Measurements from ENCODE around the gene ADAMTSL5.
"Not testable (repeated sequence)": the region's sequence is repeated elsewhere in the genome, so short reads cannot be mapped to it uniquely, and the experiment has no call there.

Gene ADAMTSL5, protein sequence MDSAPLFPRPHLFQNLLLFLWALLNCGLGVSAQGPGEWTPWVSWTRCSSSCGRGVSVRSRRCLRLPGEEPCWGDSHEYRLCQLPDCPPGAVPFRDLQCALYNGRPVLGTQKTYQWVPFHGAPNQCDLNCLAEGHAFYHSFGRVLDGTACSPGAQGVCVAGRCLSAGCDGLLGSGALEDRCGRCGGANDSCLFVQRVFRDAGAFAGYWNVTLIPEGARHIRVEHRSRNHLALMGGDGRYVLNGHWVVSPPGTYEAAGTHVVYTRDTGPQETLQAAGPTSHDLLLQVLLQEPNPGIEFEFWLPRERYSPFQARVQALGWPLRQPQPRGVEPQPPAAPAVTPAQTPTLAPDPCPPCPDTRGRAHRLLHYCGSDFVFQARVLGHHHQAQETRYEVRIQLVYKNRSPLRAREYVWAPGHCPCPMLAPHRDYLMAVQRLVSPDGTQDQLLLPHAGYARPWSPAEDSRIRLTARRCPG

DNA sequence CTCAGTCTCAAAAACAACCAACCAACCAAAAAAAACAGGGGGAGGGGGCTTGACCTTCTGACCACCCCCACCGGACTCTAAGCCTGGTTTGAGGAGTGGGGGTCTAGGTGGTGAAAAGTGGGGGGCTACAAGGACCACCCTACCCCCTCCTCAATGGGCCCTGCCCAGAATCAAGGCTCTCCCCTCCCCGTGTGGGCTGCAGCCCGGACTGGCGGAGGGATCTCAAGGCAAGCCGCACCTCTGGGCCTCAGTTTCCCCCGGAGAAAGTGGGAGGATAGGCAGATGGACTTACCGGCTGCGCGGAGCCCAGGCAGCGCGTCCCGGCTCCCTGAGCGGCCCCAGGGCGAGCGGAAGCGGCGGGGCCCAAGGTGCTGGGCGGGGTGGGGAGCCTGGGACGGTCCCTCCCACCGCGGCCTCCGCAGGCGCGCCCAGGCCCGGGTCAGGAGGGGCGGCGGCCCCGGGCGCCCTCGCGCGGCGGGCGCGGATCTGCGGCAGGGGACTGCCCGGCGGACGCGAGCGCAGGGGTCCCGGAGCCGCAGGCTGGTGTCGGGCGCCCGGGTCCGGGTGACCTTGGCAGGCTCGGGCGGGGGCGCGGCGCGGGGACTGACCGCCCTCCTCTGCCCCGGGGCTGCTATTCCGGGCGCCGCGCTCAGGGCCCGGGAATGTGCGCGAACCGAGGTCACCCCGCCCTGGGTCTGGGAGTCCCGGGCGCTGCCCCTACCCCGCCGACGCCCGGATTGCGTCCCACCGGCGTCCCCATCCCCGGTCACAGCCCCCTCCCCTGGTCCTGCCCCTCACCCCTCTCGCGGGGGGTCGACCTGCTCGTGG, at the start of gene ADAMTSL5:
Gene ADAMTSL5 (minus strand): TSS at position 349 of the 828 bp plus-strand sequence. CDS start 2,076 bp downstream, outside the sequence.
- no peak for DNase-seq

DNA sequence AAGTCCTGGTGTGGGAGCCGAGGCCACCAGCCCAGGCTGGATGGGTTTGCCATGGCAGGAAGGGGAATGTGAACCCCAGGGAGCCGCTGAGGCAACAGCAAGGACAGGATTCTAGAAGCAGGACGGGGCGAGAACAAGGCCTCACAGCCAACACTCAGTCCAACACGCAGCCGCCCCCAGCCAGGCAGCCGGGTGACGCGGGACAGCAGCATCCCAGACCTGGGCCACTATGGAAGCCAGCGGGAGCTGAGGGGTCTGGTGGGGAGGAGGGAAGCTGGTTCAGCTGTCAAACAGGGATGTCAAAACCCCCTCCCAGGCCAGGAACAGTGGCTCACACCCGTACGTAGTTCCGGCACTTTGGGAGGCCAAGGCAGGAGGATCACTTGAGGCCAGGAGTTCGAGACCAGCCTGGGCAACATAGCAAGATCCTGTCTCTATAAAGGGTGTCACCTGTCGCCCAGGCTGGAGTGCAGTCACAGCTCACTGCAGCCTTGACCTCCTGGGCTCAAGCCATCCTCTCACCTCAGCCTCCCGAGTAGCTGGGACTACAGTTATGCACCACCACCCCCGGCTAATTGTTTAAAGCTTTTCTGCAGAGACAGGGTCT, 48.5 kb upstream of the ADAMTSL5 start:
- no peak for DNase-seq

DNA sequence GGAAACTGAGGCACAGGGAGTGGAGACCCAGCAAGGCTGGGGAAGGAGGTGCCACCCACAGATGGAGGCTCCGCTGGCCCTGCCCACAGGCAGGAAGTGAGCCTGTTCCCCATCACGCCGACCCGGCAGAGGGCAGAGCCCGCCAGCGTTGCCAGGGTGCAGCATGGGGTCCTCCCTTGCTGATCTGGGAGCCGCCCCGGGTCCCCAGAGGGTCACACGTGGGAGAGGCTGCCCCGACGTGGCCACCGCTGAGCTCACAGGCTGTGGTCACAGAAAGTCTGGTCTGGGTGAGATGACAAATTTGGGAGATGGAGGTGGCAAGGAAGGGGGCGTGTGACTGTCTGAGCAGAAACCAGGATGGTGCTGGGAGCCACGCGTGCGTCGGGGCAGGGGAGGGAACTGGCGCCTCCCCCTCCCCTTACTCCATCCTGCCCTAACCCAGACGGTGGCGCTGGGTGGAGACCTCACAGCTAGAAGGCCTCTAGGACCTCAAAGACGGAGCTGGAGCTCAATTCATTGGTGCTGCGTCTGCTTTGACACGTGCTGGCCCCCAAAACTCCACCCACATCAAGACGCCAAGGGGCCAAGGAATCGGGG, 47.6 kb upstream of the ADAMTSL5 start:
- no peak for DNase-seq

DNA sequence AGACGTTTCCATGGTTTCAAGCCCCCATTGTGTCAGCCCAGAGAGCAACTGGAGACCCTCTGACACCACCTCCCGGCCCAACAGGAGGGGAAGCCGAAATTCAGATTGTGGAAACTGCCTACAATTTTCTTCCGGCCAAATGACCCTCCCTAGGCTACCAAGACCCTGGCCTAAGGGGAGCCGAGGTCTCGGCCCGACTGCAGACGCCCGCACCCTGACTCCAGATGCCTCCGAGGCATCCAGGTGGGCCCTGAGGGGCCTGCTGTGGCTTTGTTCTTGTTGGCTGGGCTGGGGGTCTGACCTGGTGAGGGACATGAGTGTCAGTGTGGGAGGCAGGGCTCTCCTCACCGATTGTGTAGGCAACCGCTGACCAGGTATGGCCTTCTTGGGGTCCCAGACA, 45.7 kb upstream of the ADAMTSL5 start:
- DNase-seq, result no peak

DNA sequence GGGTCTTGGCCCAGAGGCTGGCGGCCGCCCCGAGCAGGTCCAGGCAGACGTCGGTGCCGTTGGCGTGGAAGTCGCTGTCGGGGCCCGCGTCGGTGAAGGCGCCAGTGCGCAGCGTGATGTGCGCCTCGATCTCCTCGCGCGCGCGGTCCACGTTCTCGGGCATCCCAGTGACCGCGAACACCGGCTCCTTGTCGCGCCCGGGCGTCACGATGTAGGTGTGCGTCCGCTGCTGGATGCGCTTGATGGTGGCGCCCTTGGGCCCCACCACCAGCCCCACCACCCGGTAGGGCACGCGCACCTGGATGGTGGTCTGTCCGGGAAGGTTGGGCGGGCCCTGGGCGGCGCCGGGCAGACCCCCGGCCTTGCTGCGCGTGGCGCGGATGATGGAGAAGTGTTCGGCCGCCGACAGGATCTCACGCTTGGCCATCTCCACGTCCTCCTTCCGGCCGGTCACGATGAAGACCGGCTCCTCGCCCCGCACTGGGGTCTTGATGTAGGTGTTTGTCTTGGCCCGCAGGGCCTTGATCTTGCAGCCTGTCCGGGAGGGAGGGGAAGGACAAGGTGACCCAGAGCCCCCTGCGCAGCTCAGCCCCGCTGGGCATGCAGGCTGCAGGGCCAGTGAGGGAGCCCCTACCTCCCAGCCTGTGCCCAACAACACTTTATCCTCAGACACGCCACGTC, 43.7 kb upstream of the ADAMTSL5 start:
- DNase-seq, result no peak

DNA sequence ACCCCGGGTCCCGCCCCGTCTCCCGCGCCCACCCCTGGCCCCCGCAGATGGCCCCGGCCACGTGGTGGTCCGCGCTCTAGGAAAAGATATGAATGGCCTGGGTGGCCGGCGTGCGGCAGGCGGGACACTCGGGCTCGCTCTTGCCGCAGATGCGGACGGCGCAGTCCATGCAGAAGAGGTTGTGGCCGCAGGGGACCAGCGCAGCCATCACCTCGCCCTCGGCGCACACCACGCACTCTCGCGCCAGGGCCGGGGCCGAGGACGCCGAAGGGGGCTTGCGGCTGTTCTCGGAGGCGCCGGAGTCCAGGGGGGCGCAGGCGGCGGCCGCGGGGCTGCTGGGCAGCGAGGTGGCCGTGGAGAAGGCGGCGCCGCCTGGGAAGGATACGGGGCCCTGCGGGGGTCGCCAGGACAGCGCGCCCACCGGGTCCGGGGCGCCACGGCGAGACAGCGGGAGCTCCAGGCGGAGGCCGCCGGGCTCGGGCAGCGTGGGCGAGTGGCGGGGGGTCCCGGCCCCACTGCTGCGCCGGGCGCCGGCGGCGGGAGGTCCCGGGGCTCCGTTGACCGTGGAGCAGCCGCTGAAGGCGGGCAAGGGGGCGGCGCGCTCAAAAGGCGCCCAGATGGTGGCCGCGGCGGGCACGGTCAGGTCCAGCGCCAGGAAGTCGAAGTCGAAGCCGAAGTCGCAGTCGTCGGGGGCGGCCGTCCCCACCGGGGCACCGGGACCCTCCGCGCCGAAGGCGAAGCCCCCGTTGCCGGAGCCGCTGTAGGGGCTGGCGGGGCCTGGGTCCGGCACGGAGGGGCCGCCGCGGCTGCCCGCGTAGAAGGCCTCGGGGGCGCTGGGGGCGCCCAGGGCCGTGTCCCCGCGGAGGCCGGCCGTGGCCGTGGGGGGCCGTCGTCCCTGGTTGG, 42.9 kb upstream of the ADAMTSL5 start:
- no peak for DNase-seq

DNA sequence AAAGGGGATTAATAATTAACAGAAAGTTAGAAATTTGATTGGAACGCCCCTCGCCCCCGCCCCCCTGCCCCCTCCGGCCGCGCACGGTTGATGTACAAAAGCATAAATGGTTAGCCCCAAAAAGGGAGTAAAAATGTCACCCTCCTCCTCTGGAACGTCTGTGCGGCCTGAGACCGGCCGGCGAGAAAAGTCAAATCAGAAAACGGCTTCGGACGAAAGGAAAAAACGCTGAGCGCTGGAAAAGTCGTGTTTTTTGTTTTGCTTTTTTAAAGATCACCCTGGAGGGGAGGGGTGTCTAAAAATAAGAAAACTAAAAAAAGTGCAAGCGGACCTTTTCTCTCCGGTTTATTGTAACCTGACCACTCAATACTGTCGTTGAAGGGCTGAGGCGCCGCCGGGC, 42.1 kb upstream of the ADAMTSL5 start:
- DNase-seq, result no peak

DNA sequence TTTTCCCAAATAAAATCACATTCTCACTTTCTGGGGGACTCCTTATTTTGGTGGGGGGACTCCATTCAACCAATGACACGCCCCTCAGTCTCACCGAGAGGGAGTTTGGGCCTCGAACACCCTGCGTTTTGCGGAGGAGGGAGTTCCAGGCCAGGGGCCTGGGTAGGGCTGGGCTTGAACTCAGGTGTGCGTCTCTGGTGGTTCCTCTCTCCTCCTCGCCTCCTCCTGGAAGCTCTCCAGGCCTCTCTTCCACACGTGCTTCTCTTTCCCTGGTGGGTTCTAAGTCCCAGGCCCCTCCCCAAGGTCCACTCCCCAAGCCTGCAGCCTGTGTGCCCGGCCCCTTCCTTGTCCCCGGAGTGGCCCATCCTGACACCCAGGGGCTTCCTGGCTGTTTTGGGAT, 40.6 kb upstream of the ADAMTSL5 start:
- no peak for DNase-seq

DNA sequence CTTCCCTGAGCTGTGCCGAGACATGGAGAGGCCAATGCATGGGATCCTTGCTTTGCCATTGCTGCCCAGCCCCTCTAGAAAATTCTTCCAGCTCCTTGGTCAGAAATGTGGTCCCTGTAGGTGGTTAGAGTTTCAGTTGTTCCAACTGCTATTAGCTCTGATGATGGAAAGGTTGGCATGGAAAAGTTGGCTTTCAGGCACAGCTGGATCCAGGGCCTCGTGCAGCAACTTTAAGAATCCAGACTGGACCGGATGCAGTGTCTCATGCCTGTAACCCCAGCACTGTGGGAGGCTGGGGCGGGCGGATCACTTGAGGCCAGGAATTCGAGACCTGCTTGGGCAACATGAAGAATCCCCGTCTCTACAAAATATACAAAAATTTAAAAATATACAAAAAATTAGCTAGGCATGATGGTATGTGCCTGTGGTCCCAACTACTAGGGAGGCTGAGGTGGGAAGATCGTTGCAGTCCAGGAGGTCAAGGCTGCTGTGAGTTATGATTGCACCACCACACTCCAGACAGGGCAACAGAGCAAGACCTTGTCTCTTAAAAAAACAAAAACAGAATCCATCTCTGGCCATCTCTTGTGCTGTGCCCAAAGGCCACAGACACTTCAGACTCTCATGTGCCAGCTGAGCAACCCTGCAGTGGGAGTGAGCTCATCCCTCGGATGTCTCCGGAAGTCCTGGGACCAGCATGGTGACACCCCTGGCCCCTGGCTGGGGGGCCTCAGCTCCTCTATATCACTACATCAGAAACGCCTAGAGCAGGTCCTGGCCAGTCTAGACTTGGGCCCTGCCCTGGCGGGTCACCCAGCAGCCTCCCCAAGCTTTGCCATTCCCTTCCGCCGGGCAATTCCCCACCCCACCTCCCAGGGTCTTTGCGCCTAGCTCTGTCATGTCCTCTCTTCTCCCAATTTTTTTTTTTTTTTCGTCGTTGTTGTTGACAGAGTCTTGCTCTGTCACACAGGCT, 38.5 kb upstream of the ADAMTSL5 start:
- DNase-seq, result no peak

DNA sequence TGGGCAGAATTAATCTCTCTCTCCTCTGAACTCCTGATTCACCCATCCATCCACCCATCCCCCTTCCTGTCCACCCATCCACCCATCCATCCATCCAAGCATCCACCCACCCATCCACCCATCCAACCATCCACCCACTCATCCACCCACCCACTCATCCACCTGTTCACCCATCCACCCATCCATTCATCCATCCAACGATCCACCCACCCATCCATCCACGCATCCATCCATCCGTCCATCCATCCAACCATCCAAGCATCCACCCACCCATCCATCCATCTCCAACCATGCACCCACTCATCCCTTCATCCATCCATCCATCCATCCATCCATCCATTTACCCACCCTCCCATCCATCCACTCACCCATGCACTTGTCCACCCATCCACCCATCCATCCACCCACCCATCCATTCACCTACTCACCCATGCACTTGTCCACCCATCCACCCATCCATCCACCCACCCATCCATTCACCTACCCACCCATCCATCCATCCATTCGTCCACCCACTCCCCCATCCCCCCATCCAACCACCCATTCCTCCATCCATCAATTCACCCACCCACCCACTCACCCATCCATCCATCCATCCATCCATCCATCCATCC, 36.6 kb upstream of the ADAMTSL5 start:
- no peak for DNase-seq

DNA sequence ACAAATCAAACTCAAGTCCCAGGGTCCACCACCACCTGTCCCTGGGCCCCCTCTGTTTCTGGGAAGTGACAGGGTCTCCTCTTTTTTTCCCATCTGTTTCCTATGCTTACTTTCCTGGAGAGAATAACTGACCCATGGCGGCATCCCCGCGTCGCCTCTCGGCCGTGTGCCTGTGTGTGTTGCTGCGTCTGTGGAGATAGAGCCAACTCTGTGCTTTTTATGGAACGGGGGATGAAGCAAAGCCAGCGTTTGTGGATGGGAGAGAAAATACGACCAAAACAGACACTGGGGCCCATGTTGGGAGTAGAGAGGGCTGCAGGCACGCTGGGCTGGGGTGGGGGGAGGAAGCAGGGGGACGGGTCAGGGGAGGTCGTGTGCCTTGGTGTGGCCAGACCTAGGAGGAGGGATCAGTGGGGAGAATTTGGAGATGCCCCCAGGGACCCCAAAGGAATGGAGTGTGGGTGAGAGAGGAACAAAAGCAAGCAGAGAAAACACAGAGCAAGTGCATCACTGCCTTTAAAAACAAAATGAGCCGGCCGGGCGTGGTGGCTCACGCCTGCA, 27.6 kb upstream of the ADAMTSL5 start:
- no peak for DNase-seq

DNA sequence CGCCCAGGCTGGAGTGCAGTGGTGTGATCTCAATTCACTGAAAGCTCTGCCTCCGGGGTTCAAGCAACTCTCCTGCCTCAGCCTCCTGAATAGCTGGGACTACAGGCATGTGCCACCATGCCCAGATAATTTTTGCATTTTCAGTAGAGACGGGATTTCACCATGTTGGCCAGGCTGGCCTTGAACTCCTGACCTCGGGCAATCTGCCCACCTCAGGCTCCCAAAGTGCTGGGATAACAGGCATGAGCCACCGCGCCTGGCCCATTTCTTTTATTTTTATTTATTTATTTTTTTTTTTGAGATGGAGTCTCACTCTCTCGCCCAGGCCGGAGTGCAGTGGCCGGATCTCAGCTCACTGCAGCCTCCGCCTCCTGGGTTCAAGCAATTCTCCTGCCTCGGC, 26.9 kb upstream of the ADAMTSL5 start:
- not testable (repeated sequence) for DNase-seq

DNA sequence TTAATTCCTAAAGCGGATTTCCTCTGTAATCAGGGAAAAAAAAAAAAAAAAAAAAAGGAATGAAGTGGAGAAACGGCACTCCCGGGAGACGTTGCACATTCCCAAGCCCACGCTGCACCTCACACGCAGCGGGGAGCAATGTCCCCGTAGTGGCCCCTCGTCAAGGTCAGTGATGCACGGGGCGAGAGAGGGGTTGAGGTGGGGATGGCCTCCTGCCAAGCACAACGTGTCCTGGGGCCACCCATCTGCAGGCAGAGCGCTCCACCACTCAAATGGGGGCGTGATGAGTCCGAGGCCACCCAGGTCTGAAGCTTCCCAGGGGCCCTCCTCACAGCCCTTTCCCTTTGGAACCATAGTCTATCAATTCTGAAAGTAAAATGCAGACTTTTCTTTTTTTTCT, 26.2 kb upstream of the ADAMTSL5 start:
- no peak for DNase-seq

DNA sequence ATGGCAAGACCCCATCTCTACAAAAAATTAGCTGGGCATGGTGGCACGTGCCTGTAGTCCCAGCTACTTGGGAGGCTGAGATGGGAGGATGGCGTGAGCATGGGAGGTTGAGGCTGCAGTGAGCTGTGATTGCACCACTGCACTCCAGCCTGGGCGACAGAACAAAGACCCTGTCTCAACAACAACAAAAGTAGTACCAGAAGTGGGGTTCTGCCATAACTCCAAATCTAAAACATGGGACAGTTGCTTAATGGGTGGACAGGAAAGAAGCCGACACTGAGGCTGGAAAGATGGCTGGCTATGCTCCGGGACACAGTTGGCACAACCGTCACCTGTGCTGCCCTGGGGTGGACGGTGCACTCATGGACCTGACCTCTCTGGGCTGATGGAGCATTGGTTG, 22.9 kb upstream of the ADAMTSL5 start:
- not testable (repeated sequence) for DNase-seq

DNA sequence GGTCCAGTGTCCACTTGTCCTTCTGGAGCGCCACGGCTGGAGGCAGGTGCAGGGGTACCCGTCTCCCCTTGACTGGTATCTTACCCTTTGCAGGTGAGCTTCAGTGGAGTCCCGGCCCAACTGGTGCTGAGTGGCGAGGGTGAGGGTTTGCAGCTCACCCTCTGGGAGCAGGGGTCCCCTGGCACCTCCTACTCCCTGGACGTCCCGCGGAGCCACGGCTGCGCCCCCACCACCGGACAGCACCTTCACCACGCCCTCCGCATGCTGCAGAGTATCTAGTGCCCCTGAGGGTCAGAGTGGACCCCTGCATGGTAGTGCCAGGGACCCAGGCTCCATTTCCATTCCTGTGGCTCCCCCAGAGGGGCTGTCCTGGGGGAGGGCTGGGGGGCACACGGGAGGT, 22.2 kb upstream of the ADAMTSL5 start:
- no peak for DNase-seq

DNA sequence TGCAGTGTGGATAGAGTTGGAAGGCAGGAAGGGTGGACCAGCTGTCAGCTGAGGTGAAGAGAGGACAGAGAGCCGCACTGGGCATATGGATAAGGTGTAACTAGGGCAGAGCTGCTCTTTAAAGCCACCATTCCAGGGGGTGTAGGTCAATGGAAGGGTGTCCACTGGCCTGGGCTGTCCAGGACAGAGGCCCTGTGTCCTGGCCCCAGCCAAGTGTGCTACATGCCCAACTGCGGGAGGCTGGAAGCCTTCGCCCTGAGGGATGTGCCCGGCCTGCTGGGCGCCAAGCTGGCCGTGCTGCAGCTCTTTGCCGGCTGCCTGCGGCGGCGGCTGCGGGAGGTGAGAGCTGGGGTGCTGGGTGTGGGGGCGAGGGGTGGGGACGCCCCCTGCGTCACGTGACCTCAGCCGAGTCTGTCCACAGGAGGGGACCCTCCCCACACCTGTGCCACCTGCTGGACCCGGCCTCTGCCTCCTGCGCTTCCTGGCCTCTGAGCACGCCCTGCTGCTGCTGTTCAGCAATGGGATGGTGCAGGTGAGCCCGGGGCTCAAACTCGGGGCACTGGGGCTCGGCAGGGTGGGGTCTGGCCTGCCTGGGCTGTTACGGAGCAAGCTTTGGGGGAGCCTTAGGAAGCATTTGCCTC, 20.8 kb upstream of the ADAMTSL5 start:
- no peak for DNase-seq

DNA sequence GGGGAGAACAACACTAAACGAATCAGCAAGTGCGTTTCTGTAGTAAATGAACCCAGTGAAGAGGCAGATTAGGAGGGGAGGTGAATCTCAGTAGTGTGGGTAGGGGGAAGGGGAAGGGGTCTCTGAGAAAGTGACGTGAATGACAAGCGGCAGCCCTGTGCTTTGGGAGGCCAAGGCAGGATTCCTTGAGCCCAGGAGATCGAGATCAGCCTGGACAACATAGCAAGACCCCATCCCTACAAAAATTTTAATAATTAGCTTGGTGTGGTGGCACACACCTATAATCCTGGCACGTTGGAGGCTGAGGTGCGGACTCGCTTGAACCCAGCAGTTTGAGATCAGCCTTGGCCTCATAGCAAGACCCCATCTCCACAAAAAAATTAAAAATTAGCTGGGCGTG, 19.2 kb upstream of the ADAMTSL5 start:
- no peak for DNase-seq

DNA sequence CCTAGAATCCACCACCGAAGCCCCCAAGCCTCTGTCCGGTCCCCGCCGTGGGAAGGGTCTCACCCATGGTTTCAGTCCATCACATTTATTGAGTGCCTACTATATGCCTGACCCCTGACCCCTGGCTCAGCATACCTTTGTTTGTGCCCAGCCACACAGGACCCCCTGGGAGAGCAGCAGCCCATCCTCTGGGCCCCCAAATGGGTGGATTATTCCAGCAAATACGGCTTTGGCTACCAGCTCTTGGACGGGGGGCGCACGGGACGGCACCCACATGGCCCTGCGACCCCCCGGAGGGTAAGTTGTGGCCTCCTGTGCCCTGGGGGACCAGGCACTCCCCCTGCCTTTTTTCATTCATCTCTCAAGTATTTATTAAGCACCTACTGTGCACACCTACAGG, 18.8 kb upstream of the ADAMTSL5 start:
- no peak for DNase-seq

DNA sequence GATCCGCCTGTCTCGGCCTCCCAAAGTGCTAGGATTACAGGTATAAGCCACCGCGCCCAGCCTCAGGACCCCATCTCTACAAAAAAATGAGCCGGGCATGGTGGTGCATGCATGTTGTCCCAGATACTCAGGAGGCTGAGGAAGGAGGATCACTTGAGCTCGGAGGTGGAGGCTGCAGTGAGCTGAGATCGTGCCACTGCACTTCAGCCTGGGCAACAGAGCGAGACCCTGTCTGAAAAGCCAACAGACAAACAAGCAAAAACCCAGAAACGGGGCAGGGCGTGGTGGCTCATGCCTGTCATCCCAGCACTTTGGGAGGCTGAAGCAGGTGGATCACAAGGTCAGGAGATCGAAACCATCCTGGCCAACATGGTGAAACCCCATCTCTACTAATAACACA, 18.0 kb upstream of the ADAMTSL5 start:
- not testable (repeated sequence) for DNase-seq
